ENCODE results near the gene CPNE1.

CPNE1 gene

GRCh38 chr20:35650632-35651031 is 14.1 kb downstream of the CPNE1 start:
- peaks cover 85% of the 10 kb centered on the region for H4K20me1 ChIP-seq (ENCODE audit: insufficient read depth, low read length, poor library complexity, severe bottlenecking)
- H3K9me2 ChIP-seq (replicated peaks; ENCODE audit: low read depth, low read length), result no peaks in the 10 kb centered on the region
- H2AFZ ChIP-seq (ENCODE audit: low read length), result no peak overlapping the region
- H3K9me3 ChIP-seq (ENCODE audit: insufficient read depth, low read depth, low read length), result no peaks in the 10 kb centered on the region
- TF ChIP-seq EZH2phosphoT487 (IDR thresholded peaks at IDR 0.05; ENCODE audit: borderline replicate concordance), result no peak
- no peak for TF ChIP-seq CTCF (conservative IDR thresholded peaks at IDR 0.05; ENCODE audit: low read length)
- H3K36me3 ChIP-seq (ENCODE audit: insufficient read depth, low read length), result peaks cover 42% of the 10 kb centered on the region
- H3K27me3 ChIP-seq (ENCODE audit: insufficient read depth, low read length, poor library complexity, severe bottlenecking), result no peaks in the 10 kb centered on the region
- H3F3A ChIP-seq (ENCODE audit: low read depth), result no peaks in the 10 kb centered on the region
- H3K79me2 ChIP-seq (ENCODE audit: insufficient read depth, low read length), result peaks cover 99% of the 10 kb centered on the region
- H3K9ac ChIP-seq (ENCODE audit: low read depth, low read length, poor library complexity, severe bottlenecking), result no peak overlapping the region
- H3K4me1 ChIP-seq (ENCODE audit: insufficient read depth, low read length, poor library complexity, severe bottlenecking), result peaks cover 8% of the 10 kb centered on the region
- H3K4me3 ChIP-seq (ENCODE audit: low read length, poor library complexity, severe bottlenecking), result no peak overlapping the region
- no peak overlapping the region for H3K4me2 ChIP-seq (ENCODE audit: low read depth, low read length, poor library complexity, severe bottlenecking)

DNA sequence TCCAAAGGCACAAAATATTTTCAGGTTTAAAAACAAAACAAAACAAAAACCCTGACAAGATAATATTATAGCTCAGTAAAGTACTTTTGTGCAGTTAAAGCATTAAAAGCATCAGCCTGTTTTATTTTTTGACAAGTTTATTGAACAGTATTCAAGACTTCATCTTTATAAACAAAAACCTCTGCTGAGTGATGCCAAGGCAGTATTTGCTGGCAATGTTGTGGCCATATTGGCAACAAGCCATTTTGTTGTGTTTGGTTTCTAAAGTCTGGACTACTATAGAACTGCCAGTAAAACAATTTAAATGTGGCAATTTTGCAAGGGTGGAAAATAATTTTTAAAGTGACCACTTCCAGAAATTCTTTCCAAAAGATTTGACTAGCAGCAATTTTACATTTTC is 15.9 kb downstream of the CPNE1 start:
- peaks cover 99% of the 10 kb centered on the region for H3K79me2 ChIP-seq (ENCODE audit: insufficient read depth, low read length)
- no peaks in the 10 kb centered on the region for H3K9me2 ChIP-seq (replicated peaks; ENCODE audit: low read depth, low read length)
- H3K27me3 ChIP-seq (ENCODE audit: insufficient read depth, low read length, poor library complexity, severe bottlenecking), result no peaks in the 10 kb centered on the region
- H4K20me1 ChIP-seq (ENCODE audit: insufficient read depth, low read length, poor library complexity, severe bottlenecking), result peaks cover 67% of the 10 kb centered on the region
- H3F3A ChIP-seq (ENCODE audit: low read depth), result no peaks in the 10 kb centered on the region
- H3K9me3 ChIP-seq (ENCODE audit: insufficient read depth, low read depth, low read length), result no peaks in the 10 kb centered on the region
- H3K4me2 ChIP-seq (ENCODE audit: low read depth, low read length, poor library complexity, severe bottlenecking), result no peak overlapping the region
- H3K4me1 ChIP-seq (ENCODE audit: insufficient read depth, low read length, poor library complexity, severe bottlenecking), result peaks cover 8% of the 10 kb centered on the region
- peaks cover 24% of the 10 kb centered on the region for H3K36me3 ChIP-seq (ENCODE audit: insufficient read depth, low read length)
- no peak overlapping the region for H3K4me3 ChIP-seq (ENCODE audit: low read length, poor library complexity, severe bottlenecking)
- H2AFZ ChIP-seq (ENCODE audit: low read length), result no peak overlapping the region
- H3K9ac ChIP-seq (ENCODE audit: low read depth, low read length, poor library complexity, severe bottlenecking), result no peak overlapping the region
- TF ChIP-seq EZH2phosphoT487 (IDR thresholded peaks at IDR 0.05; ENCODE audit: borderline replicate concordance) (no peak), CTCF (conservative IDR thresholded peaks at IDR 0.05; ENCODE audit: low read length) (no peak)

- Histone ChIP-seq H3K9ac (ENCODE audit: low read depth, low read length, poor library complexity, severe bottlenecking) (no peak overlapping the region), H2AFZ (ENCODE audit: low read length) (no peak overlapping the region), H3K9me3 (ENCODE audit: insufficient read depth, low read depth, low read length) (no peaks in the 10 kb centered on the region), H3F3A (ENCODE audit: low read depth) (no peaks in the 10 kb centered on the region), H3K4me2 (ENCODE audit: low read depth, low read length, poor library complexity, severe bottlenecking) (no peak overlapping the region), H3K36me3 (ENCODE audit: insufficient read depth, low read length) (peaks cover 3% of the 10 kb centered on the region; the same call in 1 of the 2 replicates), H4K20me1 (ENCODE audit: insufficient read depth, low read length, poor library complexity, severe bottlenecking) (peaks cover 33% of the 10 kb centered on the region), H3K4me3 (ENCODE audit: low read length, poor library complexity, severe bottlenecking) (no peak overlapping the region), H3K79me2 (ENCODE audit: insufficient read depth, low read length) (peaks cover 97% of the 10 kb centered on the region), H3K27me3 (ENCODE audit: insufficient read depth, low read length, poor library complexity, severe bottlenecking) (no peaks in the 10 kb centered on the region), H3K9me2 (replicated peaks; ENCODE audit: low read depth, low read length) (no peaks in the 10 kb centered on the region), H3K4me1 (ENCODE audit: insufficient read depth, low read length, poor library complexity, severe bottlenecking) (peaks cover 22% of the 10 kb centered on the region)
- TF ChIP-seq EZH2phosphoT487 (IDR thresholded peaks at IDR 0.05; ENCODE audit: borderline replicate concordance), result no peak
- TF ChIP-seq CTCF (conservative IDR thresholded peaks at IDR 0.05; ENCODE audit: low read length), result no peak
These were observed 19.9 kb downstream of the CPNE1 start for GRCh38 chr20:35644806-35645205.
